Measurements from ENCODE around the gene RAB11FIP3.
A peak's percentile ranks its signal among the peaks of the same experiment; 100 is the strongest.
"Not testable (repeated sequence)": the region's sequence is repeated elsewhere in the genome, so short reads cannot be mapped to it uniquely, and the experiment has no call there.

Gene RAB11FIP3

GRCh38 chr16:468068-468821 is 42.8 kb downstream of the RAB11FIP3 start:
- no peak for DNase-seq

GRCh38 chr16:469459-469858 is 44.0 kb downstream of the RAB11FIP3 start:
- DNase-seq: not testable (repeated sequence)

GRCh38 chr16:470418-470817 is 45.0 kb downstream of the RAB11FIP3 start:
- DNase-seq: no peak

GRCh38 chr16:471353-472198 is 46.1 kb downstream of the RAB11FIP3 start:
- DNase-seq: peak in 1 of 2 donors; percentile 47

- no peak for DNase-seq
Observed at GRCh38 chr16:472199-472504, 46.7 kb downstream of the RAB11FIP3 start.

- DNase-seq: no peak
Observed at GRCh38 chr16:473046-474043, 47.9 kb downstream of the RAB11FIP3 start.

- DNase-seq: no peak
Observed at GRCh38 chr16:474420-475122, 49.1 kb downstream of the RAB11FIP3 start.

- DNase-seq: no peak
Observed at GRCh38 chr16:476039-476438, 50.6 kb downstream of the RAB11FIP3 start.

GRCh38 chr16:477301-478157 is 52.1 kb downstream of the RAB11FIP3 start:
- no peak for DNase-seq

GRCh38 chr16:478287-478686 is 52.8 kb downstream of the RAB11FIP3 start:
- DNase-seq: not testable (repeated sequence)

- no peak for DNase-seq
Observed at GRCh38 chr16:482468-483185, 57.2 kb downstream of the RAB11FIP3 start.

GRCh38 chr16:483341-484075 is 58.1 kb downstream of the RAB11FIP3 start:
- DNase-seq: no peak

GRCh38 chr16:489606-490005 is 64.2 kb downstream of the RAB11FIP3 start:
- no peak for DNase-seq

GRCh38 chr16:490768-491167 is 65.3 kb downstream of the RAB11FIP3 start:
- DNase-seq: no peak

GRCh38 chr16:491220-491919 is 65.9 kb downstream of the RAB11FIP3 start:
- DNase-seq: no peak

GRCh38 chr16:492211-492875 is 66.9 kb downstream of the RAB11FIP3 start:
- DNase-seq: no peak

- DNase-seq: not testable (repeated sequence)
Observed at GRCh38 chr16:494676-495075, 69.2 kb downstream of the RAB11FIP3 start.

GRCh38 chr16:495127-495748 is 69.8 kb downstream of the RAB11FIP3 start:
- no peak for DNase-seq
